GM12864 (cell line): ENCODE measurements around the gene PAGE2B.
"Not testable (repeated sequence)": the region's sequence is repeated elsewhere in the genome, so short reads cannot be mapped to it uniquely, and the experiment has no call there.

Experiments used
- DNase-seq: peaks from one replicate; pipeline ENCODE4 v3.0.0-alpha.2; 2011; ENCODE audit warnings: low read depth
- H3K4me3 ChIP-seq: 2 replicates; pipeline ENCODE4 v1.5.1; 2011; ENCODE audit warnings: mild to moderate bottlenecking, low read depth, low read length, control low read depth
- CTCF ChIP-seq: IDR thresholded peaks from 2 replicates; pipeline ENCODE4 v1.5.1; 2011; ENCODE audit warnings: low read depth, mild to moderate bottlenecking, moderate library complexity, low read length, control low read depth, inconsistent platforms; ENCODE audit errors: missing control alignments

The PAGE2B gene

GRCh38 chrX:55030271-55031205 is 44.3 kb upstream of the PAGE2B start, which contains the start of gene ALAS2:
Gene ALAS2, minus strand, starts transcription at chrX:55030977. Its CDS starts 4,977 bp downstream, at chrX:55026000.
- TF ChIP-seq CTCF, result no peak
- no peak within 1 kb of the TSS for H3K4me3 ChIP-seq
- DNase-seq, result no peak

GRCh38 chrX:55033429-55033828 is 41.4 kb upstream of the PAGE2B start:
- TF ChIP-seq CTCF, result no peak
- H3K4me3 ChIP-seq, result no peak overlapping the region
- DNase-seq, result no peak

- no peak overlapping the region for H3K4me3 ChIP-seq
- no peak for TF ChIP-seq CTCF
Measured at GRCh38 chrX:55039471-55039870, 35.4 kb upstream of the PAGE2B start.

GRCh38 chrX:55041514-55041913 is 33.3 kb upstream of the PAGE2B start:
- TF ChIP-seq CTCF, result no peak
- H3K4me3 ChIP-seq, result no peak overlapping the region
- no peak for DNase-seq

More at GRCh38 chrX:55039471-55039870, 35.4 kb upstream of the PAGE2B start:
- DNase-seq, result no peak

GRCh38 chrX:55050599-55050998 is 24.2 kb upstream of the PAGE2B start:
- not testable (repeated sequence) for DNase-seq, H3K4me3 ChIP-seq

GRCh38 chrX:55056820-55057674 is 17.8 kb upstream of the PAGE2B start:
- H3K4me3 ChIP-seq, result no peak overlapping the region
- TF ChIP-seq CTCF, result no peak
- no peak for DNase-seq

GRCh38 chrX:55057675-55058249 is 17.1 kb upstream of the PAGE2B start:
- DNase-seq, result peak; percentile 4
- peak; percentile 66 for TF ChIP-seq CTCF

GRCh38 chrX:55067180-55067579 is 7.7 kb upstream of the PAGE2B start:
- not testable (repeated sequence) for DNase-seq, H3K4me3 ChIP-seq

More at GRCh38 chrX:55057675-55058249, 17.1 kb upstream of the PAGE2B start:
- H3K4me3 ChIP-seq, result no peak overlapping the region
